GM19372 (cell line): ENCODE results near the gene OBSCN.

Experiments used
- ATAC-seq: cut with Tn5 transposase; IDR thresholded peaks from one replicate; pipeline ENCODE4 v1.9.1; 2021; ENCODE audit warnings: mild to moderate bottlenecking, low read depth, moderate library complexity; ENCODE audit not compliant: unreplicated experiment

Gene OBSCN

DNA sequence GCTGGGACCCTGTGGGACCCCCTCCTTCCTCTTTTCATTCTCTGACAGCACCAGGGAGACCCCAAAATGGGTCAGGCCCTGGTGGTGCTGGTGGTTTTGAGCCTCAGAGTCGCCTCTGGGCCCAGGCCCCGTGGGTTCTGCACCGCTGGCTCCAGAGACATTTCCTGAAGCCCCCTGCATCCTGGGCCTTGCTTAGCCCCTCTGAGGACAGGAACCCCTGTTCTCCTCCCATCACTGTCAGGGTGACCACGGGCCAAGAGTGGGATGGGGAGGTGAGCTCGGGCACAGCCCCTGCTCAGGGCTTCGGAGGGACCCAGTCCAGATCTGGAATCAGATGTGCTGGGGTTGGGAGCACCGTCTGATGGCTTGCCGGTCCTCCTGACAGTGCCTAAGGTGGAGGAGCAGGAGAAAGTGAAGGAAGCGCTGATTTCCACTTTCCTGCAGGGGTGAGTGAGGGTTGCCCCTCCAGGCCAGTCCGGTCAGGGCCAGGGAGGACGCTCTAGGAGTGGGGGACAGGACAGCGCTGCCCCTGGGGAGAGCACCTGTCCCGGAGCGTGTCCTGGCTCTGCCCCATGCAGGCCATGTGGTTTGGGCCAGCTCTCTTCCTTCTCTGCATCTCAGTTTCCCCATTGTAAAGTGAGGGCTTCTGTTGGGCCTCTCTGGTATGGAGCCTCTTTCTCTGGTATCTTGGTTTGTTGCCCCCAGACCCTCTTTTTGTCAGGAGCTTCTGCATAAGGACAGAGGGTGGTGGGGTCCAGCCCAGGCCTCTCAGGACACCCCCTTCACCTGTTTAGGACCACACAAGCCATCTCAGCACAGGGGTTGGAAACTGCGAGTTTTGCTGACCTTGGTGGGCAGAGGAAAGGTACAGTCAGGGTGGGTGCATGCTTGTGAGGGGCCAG, 127.8 kb downstream of the OBSCN start:
- ATAC-seq: no peak

DNA sequence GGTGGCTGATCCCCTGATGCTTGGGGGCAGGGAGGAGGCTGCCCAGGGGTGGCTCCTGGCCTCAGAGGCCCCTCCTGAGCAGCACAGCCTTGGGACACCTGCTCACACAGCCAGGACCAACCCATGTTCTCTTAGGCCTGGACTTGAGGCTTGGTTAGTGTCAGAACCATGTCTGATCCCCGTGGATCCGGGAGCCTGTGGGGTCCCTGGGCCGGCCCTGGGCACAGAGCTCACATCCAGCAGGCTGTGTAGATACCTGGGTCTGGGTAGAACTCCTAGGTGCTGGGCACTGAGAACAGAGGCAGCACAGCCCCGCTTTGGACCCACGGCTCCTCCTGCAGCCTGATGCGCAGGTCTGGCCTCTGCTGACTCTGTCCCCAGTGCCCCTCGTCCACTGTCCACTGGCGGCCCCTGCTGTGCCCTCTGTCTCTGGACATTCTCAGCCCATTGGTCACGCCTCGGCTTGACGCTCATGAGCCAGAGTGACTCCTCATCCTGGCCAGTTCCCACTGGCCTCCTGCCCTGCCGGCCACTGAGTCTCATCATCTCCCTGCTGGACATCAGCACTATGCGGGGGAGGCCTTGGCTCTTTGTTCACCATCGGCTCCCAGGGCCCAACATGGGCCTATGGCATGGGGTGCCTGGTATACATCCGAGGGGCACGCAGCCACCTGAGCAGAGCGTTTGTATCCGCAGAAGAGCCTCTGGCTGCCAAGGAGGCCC, 128.6 kb downstream of the OBSCN start:
- ATAC-seq: no peak

DNA sequence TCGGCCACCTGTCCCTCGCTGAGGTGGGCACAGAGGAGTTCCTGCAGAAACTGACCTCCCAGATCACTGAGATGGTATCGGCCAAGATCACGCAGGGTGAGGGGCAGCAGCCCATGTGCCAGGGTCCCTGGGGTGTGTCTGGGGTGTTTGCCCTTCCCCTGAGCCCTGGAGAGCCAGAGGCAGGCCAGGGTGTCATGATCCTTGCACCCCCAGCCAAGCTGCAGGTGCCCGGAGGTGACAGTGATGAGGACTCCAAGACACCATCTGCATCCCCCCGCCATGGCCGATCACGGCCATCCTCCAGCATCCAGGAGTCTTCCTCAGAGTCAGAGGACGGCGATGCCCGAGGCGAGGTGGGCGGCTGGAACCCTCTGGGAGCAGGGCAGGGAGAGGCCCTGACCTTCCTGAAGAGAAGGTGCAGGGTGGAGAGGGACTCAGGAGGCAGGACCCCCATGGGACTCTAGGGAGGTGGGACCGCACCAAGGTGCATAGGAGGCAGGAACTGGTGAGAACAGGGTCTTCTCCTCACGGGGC, 129.3 kb downstream of the OBSCN start:
- ATAC-seq: no peak

DNA sequence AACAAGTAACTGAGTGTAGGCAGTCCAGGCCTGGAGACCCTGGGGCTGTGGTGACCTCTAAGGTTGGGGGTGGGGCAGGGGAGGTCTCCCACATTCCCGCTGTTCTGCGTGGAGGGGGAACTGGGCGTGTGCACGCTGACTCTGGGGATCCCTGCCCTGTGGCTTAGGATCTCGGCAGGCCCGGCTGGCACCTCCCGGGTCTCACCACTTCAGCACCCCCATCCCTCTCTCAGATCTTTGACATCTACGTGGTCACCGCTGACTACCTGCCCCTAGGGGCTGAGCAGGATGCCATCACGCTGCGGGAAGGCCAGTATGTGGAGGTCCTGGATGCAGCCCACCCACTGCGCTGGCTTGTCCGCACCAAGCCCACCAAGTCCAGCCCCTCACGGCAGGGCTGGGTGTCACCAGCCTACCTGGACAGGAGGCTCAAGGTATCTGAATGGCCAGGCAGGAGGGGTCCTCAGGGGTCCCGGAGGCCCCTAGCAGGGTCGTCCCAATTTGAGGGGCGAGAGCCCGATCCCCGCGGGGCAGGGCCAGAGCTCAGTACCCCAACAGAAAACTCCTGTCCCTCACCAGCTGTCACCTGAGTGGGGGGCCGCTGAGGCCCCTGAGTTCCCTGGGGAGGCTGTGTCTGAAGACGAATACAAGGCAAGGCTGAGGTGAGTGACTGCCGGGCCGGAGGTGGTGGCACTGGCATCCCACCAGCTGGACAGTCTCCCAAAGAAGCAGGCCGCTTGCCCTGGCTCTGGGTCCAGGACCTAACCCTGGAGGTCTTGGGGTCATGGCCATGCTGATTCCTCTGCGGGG, 130.1 kb downstream of the OBSCN start:
- no peak for ATAC-seq

DNA sequence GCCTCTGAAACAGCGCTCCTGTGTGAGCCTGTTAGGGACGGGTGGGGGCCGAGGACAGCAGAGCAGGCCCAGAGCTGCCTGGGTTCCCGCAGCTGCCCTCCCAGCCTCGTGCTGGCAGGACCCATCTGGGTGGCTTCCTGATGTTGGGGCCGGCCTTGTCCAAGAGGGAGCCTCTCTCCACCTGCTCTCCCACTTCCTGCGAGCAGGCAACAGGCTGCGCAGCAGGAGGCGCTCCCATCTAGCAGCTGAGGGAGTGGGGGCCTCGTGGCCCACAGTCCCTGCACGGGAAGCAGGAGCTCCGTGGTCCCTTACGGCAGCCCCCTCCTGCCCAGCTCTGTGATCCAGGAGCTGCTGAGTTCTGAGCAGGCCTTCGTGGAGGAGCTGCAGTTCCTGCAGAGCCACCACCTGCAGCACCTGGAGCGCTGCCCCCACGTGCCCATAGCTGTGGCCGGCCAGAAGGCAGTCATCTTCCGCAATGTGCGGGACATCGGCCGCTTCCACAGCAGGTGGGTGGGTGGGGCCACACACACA, 130.7 kb downstream of the OBSCN start:
- no peak for ATAC-seq

DNA sequence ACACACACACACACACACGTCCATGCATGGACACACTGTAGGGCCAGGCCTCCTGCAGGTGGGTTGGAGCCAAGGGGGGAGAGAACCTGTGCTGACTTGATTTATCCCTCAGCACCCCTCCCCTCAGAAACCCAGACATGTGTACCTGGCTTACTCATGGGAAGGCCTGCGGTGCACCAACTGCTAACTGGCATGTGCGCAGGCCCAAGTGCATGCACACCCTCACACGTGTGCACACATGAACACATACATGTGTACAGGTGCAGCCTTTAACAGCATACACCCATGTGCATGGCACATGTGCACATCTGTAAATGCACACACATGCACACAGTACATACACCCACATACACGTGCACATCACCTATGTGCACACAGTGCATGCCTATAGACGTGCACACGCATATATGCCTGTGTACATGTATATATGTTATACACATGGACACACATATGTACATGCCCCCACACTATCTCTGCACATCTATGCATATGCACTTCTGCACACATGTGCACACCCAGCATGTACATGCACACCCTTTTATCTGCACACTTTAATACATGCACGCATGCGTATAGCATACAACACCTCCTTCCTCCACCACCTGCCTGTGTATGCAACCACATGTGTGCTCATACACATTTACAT, 131.3 kb downstream of the OBSCN start:
- ATAC-seq: no peak

DNA sequence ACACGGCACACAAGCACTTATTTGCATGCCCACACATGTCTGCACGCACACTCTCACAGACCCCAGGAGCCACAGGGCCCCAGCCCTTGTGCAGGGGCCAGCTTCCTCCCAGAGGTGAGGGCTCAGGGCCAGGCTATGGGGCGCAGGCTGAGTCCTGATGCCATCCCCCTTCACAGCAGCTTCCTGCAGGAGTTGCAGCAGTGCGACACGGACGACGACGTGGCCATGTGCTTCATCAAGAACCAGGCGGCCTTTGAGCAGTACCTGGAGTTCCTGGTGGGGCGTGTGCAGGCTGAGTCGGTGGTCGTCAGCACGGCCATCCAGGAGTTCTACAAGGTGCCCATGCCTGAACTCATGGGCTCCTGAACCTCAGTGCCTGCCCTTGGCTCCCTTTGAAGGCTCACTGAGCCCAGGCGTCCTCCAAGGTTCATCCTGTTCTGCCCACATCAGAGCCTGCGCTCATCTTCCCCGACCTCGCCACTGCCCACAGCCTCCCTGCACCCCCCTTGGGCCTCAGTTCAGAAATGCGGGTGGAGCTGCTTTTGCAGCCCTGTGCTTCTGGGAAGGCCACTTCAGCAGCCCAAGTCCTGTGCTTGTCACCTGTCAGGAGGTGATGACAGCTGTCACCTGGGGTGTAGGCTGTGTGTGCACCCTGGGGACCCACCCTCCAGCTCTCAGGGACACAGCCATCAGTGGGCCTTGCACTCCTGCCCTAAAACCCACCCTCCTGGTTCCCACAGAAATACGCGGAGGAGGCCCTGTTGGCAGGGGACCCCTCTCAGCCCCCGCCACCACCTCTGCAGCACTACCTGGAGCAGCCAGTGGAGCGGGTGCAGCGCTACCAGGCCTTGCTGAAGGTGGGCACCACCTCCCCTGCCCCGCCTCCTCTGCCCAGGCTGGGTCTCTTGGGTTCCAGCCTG, 132.2 kb downstream of the OBSCN start:
- ATAC-seq: no peak

DNA sequence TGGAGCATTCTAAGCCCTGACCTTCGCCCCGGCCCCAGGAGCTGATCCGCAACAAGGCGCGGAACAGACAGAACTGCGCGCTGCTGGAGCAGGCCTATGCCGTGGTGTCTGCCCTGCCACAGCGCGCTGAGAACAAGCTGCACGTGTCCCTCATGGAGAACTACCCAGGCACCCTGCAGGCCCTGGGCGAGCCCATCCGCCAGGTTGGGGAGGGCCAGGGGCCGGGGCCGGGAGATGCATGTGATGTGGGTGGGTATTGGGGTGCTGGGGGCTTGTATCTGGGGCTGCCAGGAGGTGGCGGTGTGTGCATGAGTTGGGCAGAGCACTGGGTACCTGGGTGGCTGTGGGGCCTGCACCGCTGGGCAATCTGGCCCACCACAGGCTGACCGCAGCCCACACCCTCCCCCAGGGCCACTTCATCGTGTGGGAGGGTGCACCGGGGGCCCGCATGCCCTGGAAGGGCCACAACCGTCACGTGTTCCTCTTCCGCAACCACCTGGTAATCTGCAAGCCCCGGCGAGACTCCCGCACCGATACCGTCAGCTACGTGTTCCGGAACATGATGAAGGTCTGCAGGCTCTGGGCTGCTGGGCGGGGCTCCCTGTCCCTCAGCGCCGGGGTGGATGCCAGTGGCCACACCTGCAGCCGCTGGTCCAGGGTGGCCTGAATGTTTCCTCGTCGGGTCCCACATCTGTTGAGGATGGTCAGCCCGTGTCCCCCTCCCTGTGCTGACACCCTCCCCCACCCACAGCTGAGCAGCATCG, 133.0 kb downstream of the OBSCN start:
- ATAC-seq: no peak

DNA sequence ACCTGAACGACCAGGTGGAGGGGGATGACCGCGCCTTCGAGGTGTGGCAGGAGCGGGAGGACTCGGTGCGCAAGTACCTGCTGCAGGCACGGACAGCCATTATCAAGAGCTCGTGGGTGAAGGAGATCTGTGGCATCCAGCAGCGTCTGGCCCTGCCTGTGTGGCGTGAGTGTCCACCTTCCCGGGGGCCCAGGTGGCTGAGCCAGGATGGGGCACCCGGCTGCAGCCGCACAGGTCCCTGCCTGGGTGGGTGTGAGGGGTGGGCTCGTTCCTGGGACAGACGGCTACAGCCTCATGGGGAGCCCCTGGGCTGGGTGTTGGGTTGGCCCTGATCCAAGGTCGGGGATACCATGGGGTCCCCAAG, 133.6 kb downstream of the OBSCN start:
- ATAC-seq: no peak

DNA sequence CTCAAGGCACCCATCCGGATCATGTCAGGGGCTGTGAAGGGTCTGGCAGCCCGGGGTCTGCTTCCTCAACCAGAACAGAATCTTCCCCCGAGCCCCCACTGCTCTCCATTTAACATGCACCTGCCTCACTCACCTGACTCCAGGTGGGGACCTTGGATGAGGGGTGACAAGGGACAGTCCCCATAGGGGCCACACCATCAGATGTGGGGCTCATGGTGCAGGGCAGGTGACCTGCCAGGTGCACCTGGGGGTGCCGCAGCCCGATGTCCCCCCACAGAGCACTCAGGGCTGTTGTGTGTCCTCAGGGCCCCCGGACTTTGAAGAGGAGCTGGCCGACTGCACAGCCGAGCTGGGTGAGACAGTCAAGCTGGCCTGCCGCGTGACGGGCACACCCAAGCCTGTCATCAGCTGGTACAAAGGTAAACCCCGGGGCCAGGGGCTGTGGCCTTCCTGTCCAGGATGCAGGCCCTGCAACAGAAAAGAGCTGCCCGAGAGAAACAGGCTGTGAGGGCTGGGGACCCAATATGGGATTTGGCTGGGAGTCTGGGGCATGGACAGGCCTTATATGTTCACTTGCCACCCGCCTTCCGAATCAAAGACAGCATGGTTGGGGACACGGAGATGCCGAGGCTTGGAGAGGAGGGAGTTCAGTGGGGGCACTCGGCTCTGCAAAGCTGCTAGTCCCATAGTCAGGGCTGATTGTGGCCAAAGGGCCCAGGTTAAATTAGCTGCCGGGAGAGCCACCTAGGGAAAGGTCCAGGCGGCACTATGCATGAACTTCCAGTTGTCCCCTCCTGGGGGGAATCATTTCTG, 134.2 kb downstream of the OBSCN start:
- ATAC-seq: no peak

DNA sequence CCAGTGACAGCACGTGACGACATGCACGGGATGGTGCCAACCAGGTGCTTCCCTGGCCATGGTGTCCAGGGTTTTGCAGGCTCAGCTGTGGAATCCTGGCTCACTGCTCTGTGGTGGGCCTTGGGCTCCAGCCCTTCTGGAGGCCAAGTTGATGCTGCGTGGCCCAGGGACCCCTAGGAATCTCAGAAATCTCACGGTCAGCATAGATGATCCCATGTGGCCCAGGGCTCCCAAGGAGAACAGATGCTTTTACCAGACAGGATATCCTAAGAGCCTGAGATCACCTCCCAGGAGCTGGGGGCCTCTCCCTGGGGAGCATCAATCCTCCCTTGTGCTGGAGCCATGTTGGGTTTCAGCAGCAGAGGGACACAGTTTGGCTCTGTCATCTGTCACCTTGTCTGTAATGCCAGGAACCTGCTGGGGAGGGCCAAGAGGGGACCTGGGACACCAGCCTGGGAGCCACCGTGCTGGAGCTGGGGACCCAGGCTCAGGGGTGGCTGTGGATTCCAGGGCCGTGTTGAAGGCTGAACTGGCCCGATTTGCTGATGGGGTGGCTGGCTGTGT, 134.9 kb downstream of the OBSCN start:
- ATAC-seq: no peak

DNA sequence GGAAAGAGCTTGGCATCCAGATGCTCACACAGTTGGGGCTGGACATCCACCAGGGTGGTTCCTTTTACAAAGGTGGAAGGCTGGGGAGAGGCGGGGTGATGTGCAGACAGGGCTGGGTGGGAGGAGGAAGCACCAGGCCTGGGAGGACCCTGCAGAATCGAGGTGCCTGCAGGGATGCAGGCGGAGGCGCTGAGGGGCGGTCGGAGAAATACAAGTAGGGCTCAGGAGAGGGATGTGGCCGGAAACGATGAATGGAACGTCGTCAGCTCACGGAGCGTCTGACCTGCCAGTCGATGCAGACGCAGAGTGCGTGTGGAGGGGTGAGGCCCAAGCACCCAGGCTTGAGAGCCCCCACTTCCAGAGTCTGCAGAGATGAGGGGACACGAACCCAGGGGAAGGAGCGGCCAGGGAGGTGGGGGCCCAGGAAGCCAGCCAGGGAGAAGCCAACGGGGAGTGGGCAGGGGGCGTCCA, 135.4 kb downstream of the OBSCN start:
- ATAC-seq: no peak

DNA sequence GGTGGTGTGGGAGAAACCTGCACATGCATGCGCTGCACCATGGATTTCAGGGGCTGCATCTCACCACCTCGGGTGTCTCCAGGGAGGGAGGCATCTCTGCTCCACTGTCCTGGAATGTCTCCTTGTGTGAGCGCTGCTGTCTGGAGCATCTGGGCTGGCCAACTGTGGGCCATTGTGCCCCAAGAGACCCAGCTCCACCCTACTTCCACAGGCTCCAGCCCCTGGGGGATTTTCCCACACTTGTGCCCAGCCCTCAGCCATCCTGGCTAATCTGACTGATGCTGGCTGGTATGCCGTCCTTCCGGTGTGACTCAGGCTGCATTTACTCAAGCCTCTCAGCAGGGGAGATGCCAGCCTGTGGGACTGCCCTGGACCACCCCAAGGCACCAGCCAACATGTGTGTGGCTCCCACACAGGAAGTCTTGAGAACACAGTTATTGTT, 136.8 kb downstream of the OBSCN start:
- ATAC-seq: no peak

DNA sequence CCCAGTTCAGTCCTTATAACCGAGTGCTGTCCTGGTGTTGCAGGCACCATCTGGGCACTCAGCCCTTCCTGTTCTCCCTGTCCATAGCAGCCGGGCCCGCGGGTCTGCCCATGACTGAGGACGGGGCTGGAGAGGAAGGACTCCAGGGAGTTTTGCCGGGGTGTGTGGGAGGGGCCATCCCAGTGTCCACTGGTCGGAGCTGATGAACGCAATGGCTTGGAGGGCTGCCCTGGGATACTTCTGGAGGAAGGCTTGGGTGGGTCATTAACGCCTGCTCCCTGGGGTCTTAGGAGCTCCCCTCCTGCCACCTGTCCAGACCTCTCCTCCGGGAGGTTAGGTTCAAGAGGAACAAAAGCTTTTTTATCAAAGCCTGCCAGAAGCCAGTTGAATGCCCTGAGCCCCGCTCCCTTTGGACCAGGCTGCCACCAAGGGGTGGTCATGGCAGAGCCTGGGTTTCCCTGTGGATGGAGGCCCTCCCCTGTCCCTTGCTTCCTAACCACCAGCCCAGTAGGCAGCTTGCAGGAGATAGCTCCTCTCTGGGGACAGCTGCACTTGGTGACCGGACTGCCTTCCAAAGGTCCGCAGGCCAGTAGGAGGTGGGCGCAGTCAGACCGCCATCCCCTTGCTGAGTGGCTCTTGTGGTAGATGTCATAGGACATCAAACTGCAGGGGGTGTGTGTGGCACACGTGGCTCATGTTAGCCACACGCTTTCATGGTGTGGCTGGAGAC, 137.5 kb downstream of the OBSCN start:
- ATAC-seq: no peak

DNA sequence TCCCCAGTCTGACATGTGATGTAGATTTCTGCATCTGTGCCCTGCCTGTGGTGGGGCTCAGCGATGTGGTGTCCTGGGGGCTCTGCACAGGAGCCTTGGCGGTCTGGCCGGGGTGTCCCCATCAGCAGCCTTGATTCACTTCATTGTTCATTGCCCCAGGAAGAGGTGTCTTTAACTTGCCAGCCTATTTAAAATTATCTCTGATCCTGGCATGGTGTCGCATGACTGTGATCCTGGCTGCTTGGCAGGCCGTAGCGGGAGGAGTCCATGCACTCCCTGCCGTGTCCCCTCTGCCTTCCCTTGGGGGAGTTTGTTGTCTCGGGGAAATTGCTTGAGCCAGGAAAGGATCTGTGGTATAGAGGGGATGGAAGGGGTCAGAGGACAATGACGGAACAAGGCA, 138.9 kb downstream of the OBSCN start:
- no peak for ATAC-seq

DNA sequence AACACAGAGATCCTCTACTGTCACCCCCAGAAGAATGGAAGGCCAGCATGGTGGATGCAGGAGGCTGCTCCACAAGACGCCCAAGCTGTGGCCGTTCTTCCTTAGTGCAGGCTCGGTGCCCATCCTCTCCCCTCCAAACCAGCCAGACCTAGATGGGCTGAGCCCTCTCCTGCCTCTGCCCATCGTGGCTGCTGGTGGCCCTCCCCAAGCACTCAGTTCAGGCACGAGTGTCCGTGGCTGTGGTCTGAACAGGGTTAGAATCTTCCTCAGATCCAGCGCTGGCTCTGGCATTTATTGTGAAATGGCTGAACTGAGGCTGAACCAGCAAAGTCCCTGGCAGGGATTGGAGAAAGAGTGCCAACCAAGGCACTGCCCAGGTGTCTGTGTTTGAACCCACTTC, 139.3 kb downstream of the OBSCN start:
- no peak for ATAC-seq
